CD14-positive monocyte (primary cell): ENCODE data around the gene PTPRN2. TPM values are rescaled to one million over a fixed set of nuclear protein-coding genes. Genes with fewer than 3 reads are reported as not detected.

Experiments used
- DNase-seq, 3 donors: peaks; one replicate each; pipeline ENCODE4 v3.0.0-alpha.2; 2011 to 2022
- H2AFZ ChIP-seq: 2 replicates; pipeline ENCODE4 v1.6.0; 2012; ENCODE audit warnings: mild to moderate bottlenecking, low read depth, low read length, inconsistent platforms; ENCODE audit not compliant: insufficient read depth, poor library complexity, severe bottlenecking
- H3K27ac ChIP-seq, 2 donors: 1 replicate in 1 of 2; 2 replicates in 1 of 2; pipeline ENCODE4 v1.5.1; 2012 to 2013; ENCODE audit warnings: low read length in 2 of 2, control low read depth in 1 of 2, inconsistent platforms in 1 of 2, low read depth in 1 of 2, mild to moderate bottlenecking in 1 of 2
- H3K27me3 ChIP-seq, 2 donors: one replicate each; pipeline versions ENCODE4 v1.6.0 to v1.6.1; 2011 to 2013; ENCODE audit warnings: low read length in 2 of 2; ENCODE audit not compliant: control insufficient read depth in 2 of 2, insufficient read depth in 2 of 2
- H3K36me3 ChIP-seq, 2 donors: replicated peaks in 1 of 2; 1 replicate in 1 of 2; 2 replicates in 1 of 2; pipeline versions ENCODE4 v1.5.1 to v1.6.1; 2012 to 2013; ENCODE audit warnings: low read length in 2 of 2, control low read depth in 1 of 2, inconsistent platforms in 1 of 2, mild to moderate bottlenecking in 1 of 2; ENCODE audit not compliant: insufficient read depth in 2 of 2, control insufficient read depth in 1 of 2
- H3K4me1 ChIP-seq, 2 donors: 1 replicate in 1 of 2; 2 replicates in 1 of 2; pipeline versions ENCODE4 v1.5.1 to v1.6.1; 2012 to 2013; ENCODE audit warnings: low read length in 2 of 2, control low read depth in 1 of 2, inconsistent platforms in 1 of 2, mild to moderate bottlenecking in 1 of 2, moderate library complexity in 1 of 2; ENCODE audit not compliant: insufficient read depth in 2 of 2, control insufficient read depth in 1 of 2
- H3K4me2 ChIP-seq: replicated peaks from 2 replicates; pipeline ENCODE3; 2012; ENCODE audit warnings: low read length, moderate library complexity, mild to moderate bottlenecking; ENCODE audit not compliant: poor library complexity, severe bottlenecking; ENCODE audit errors: extremely low read depth
- H3K4me3 ChIP-seq, 3 experiments: fragments of 200-600 bp in 1 of 3; sonication (generic) in 1 of 3; replicated peaks in 1 of 3; 1 replicate in 2 of 3; 2 replicates in 1 of 3; pipeline ENCODE4 v1.5.1; 2011 to 2013; ENCODE audit warnings: low read length in 3 of 3, mild to moderate bottlenecking in 3 of 3, control low read depth in 2 of 3, low read depth in 2 of 3, inconsistent platforms in 1 of 3, moderate library complexity in 1 of 3
- H3K79me2 ChIP-seq: 2 replicates; pipeline ENCODE4 v1.6.0; 2012; ENCODE audit warnings: mild to moderate bottlenecking, control low read depth, inconsistent platforms, low read length, moderate library complexity; ENCODE audit not compliant: insufficient read depth
- H3K9ac ChIP-seq: 2 replicates; pipeline ENCODE4 v1.6.0; 2017; ENCODE audit warnings: low read length, mild to moderate bottlenecking; ENCODE audit not compliant: insufficient read depth, poor library complexity, severe bottlenecking
- H3K9me3 ChIP-seq, 2 donors: replicated peaks in 1 of 2; 1 replicate in 1 of 2; 2 replicates in 1 of 2; pipeline versions ENCODE4 v1.5.1 to v1.6.1; 2012 to 2013; ENCODE audit warnings: low read length in 2 of 2, control low read depth in 1 of 2; ENCODE audit not compliant: control insufficient read depth in 1 of 2, insufficient read depth in 1 of 2
- H4K20me1 ChIP-seq: 2 replicates; pipeline ENCODE4 v1.6.0; 2012; ENCODE audit warnings: mild to moderate bottlenecking, low read length, control low read depth, moderate library complexity; ENCODE audit not compliant: insufficient read depth
- H3K27ac Mint-ChIP-seq, 7 donors: one replicate each; pipeline ENCODE4 v1.8.0; 2020; ENCODE audit warnings: mild to moderate bottlenecking in 7 of 7, mixed read lengths in 7 of 7, moderate library complexity in 6 of 7, inconsistent platforms in 2 of 7
- H3K27me3 Mint-ChIP-seq, 3 donors: one replicate each; pipeline ENCODE4 v1.8.0; 2021 to 2022; ENCODE audit warnings: low read depth in 3 of 3, mild to moderate bottlenecking in 3 of 3, mixed read lengths in 3 of 3, moderate library complexity in 3 of 3, inconsistent platforms in 1 of 3
- H3K36me3 Mint-ChIP-seq, 2 donors: one replicate each; pipeline ENCODE4 v1.8.0; 2020; ENCODE audit warnings: mixed read lengths in 2 of 2, inconsistent platforms in 1 of 2, mild to moderate bottlenecking in 1 of 2
- H3K4me1 Mint-ChIP-seq: one replicate; pipeline ENCODE4 v1.8.0; 2020; ENCODE audit warnings: mild to moderate bottlenecking, mixed read lengths
- H3K4me3 Mint-ChIP-seq, 2 donors: one replicate each; pipeline ENCODE4 v1.8.0; 2020; ENCODE audit warnings: mild to moderate bottlenecking in 2 of 2, mixed read lengths in 2 of 2, moderate library complexity in 1 of 2
- H3K9me3 Mint-ChIP-seq, 7 donors: one replicate each; pipeline ENCODE4 v1.8.0; 2020 to 2022; ENCODE audit warnings: mixed read lengths in 7 of 7, mild to moderate bottlenecking in 6 of 7, moderate library complexity in 6 of 7, inconsistent platforms in 2 of 7
- CTCF ChIP-seq: fragments of 200-600 bp; IDR thresholded peaks from one replicate; pipeline ENCODE4 v1.8.0; 2022; ENCODE audit warnings: antibody characterized with exemption, mild to moderate bottlenecking
- WGBS: methylation state at CpG from one replicate; pipeline ENCODE4 v1.1.5; 2013; ENCODE audit warnings: missing lambda C conversion rate; ENCODE audit not compliant: insufficient coverage; 5-methylcytosine and 5-hydroxymethylcytosine counted together
- intact Hi-C, 2 donors: fragments of 100-400 bp; cut with micrococcal nuclease; formaldehyde crosslinking; loops; one replicate each; pipeline versions ENCODE4 v1.15.0 to v1.15.1; 2023
- polyA plus RNA-seq, 3 donors: library from polyadenylated mRNA; depleted of rRNA in 1 of 3; unstranded in 2 of 3; stranded (reverse) in 1 of 3; fragments of 300-500 nt in 2 of 3; fragments of >200 nt in 1 of 3; fragmentation: Illumina TruSeq in 2 of 3; gene quantifications; 1 replicate in 2 of 3; 2 replicates in 1 of 3; pipeline ENCODE4 v1.2.3, GENCODE V29; 2012 to 2021

Gene PTPRN2
- polyA plus RNA-seq, 3 donors, result 0.25 to 1.4 (median 0.97) TPM

GRCh38 chr7:157738066-157738460 lies 849.6 kb downstream of the PTPRN2 start:
- 40% methylated on average over 3 of the region's 11 CpGs for WGBS
- Histone ChIP-seq H3K36me3 (no peaks in the 10 kb centered on the region), H3K4me2 (no peak overlapping the region), H3K27ac (no peak overlapping the region), H3K27me3 (no peaks in the 10 kb centered on the region), H3K9ac (no peak overlapping the region), H3K9me3 (no peaks in the 10 kb centered on the region), H3K4me3 (no peak overlapping the region), H2AFZ (no peak overlapping the region), H4K20me1 (no peaks in the 10 kb centered on the region), H3K79me2 (no peaks in the 10 kb centered on the region), H3K4me1 (no peaks in the 10 kb centered on the region)
- H3K36me3 Mint-ChIP-seq, result no peaks in the 10 kb centered on the region
- DNase-seq, result no peak
- no peak overlapping the region for H3K27ac Mint-ChIP-seq
- peaks cover 7 to 15% (median 9%) of the 10 kb centered on the region in 3 donors for H3K27me3 Mint-ChIP-seq
- TF ChIP-seq CTCF, result no peak
- H3K4me3 Mint-ChIP-seq, result no peak overlapping the region
- intact Hi-C loops, result no loop called here
- H3K9me3 Mint-ChIP-seq, result peaks cover 0 to 9% (median 0%) of the 10 kb centered on the region in 7 donors
- H3K4me1 Mint-ChIP-seq, result no peaks in the 10 kb centered on the region

- Mint-ChIP-seq H3K4me1 (no peaks in the 10 kb centered on the region), H3K4me3 (no peak overlapping the region), H3K27me3 (peaks cover 4 to 14% (median 9%) of the 10 kb centered on the region in 3 donors), H3K36me3 (no peaks in the 10 kb centered on the region), H3K27ac (peak overlapping the region in 1 of 7 donors; percentile 9), H3K9me3 (peaks cover 0 to 9% (median 2%) of the 10 kb centered on the region in 7 donors)
- 90% methylated on average over 34 of the region's 36 CpGs for WGBS
- Histone ChIP-seq H3K9me3 (no peaks in the 10 kb centered on the region), H2AFZ (no peak overlapping the region), H3K4me1 (no peaks in the 10 kb centered on the region), H3K36me3 (no peaks in the 10 kb centered on the region), H4K20me1 (no peaks in the 10 kb centered on the region), H3K4me2 (no peak overlapping the region), H3K9ac (no peak overlapping the region), H3K79me2 (no peaks in the 10 kb centered on the region), H3K27me3 (no peaks in the 10 kb centered on the region), H3K27ac (no peak overlapping the region), H3K4me3 (no peak overlapping the region)
- no peak for DNase-seq
- intact Hi-C loops, result no loop called here
- no peak for TF ChIP-seq CTCF
Observed at GRCh38 chr7:157737151-157738065, 850.2 kb downstream of the PTPRN2 start.
